ENCODE results near the gene CAPZA1. TPM values are rescaled to one million over a fixed set of nuclear protein-coding genes. Genes with fewer than 3 reads are reported as not detected.

CAPZA1 gene
- total and polyA plus RNA-seq, 2 of the 8 experiments (the other 6 are each of a cell fraction or from before 2014, with no cell fraction given): 48.9 to 107 TPM

DNA sequence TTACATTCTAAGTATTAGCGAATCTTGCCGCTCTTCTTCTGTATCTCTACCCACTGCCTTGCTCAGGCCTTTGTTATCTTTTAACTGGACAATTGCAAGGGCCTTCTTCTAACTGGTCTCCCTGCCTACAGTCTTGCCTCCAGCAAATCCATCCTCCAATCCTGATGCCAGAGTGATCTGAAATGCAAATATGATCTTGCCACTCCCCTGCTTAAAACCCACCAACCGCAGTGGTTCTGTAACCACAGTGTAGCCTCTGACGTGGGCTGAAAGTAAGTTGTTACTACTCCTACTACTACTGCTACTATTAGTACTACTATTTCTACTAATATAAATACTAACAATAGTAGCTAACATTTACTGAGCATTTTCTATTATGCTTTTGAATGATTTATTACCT, 67.2 kb downstream of the CAPZA1 start (continued):
- TF ChIP-seq, protein P1, sequence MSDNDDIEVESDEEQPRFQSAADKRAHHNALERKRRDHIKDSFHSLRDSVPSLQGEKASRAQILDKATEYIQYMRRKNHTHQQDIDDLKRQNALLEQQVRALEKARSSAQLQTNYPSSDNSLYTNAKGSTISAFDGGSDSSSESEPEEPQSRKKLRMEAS (IDR thresholded peaks at IDR 0.05): no peak
